ENCODE measurements around the gene ITGA2B. TPM values are rescaled to one million over a fixed set of nuclear protein-coding genes. Genes with fewer than 3 reads are reported as not detected.

ITGA2B gene
- total RNA-seq, 2 donors from 2014 or later, result 0.33 to 1.8 TPM

DNA sequence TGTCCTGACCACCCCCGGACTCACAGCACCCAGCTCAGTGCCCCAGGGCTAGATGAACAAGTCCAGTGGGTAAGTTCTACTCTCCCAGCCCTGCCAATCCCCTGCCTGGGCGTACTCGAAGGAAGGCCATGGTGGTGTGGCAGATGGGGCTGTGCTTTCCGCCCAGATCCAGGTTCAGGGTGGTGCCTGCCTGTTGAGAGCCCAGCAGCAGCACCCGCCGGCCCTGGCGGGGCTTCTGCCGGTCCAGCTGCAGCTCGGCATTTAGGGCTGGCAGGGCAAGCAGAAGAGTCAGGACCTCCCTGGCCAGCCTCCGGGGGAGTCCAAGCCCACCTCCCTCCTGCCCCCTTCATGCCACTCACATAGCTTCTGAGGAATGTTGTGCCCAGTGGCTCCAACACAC lies 9.6 kb downstream of the ITGA2B start:
- no peaks in the 10 kb centered on the region for H3K9me3 ChIP-seq
- intact Hi-C loops (cut with DNase I), result no loop called here
- H3K27me3 ChIP-seq, result no peaks in the 10 kb centered on the region
- WGBS, 2 donors, result 76% methylated on average over 10 of the region's 10 CpGs; no CpG with 5 or more reads in 1 of the 2 donors
- peaks cover 6% of the 10 kb centered on the region for H3K4me1 ChIP-seq
- no peak overlapping the region for H3K4me3 ChIP-seq
- TF ChIP-seq, protein P1, sequence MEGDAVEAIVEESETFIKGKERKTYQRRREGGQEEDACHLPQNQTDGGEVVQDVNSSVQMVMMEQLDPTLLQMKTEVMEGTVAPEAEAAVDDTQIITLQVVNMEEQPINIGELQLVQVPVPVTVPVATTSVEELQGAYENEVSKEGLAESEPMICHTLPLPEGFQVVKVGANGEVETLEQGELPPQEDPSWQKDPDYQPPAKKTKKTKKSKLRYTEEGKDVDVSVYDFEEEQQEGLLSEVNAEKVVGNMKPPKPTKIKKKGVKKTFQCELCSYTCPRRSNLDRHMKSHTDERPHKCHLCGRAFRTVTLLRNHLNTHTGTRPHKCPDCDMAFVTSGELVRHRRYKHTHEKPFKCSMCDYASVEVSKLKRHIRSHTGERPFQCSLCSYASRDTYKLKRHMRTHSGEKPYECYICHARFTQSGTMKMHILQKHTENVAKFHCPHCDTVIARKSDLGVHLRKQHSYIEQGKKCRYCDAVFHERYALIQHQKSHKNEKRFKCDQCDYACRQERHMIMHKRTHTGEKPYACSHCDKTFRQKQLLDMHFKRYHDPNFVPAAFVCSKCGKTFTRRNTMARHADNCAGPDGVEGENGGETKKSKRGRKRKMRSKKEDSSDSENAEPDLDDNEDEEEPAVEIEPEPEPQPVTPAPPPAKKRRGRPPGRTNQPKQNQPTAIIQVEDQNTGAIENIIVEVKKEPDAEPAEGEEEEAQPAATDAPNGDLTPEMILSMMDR (IDR thresholded peaks at IDR 0.05), result no peak
- TF ChIP-seq POLR2A (IDR thresholded peaks at IDR 0.05), result no peak
- no peak overlapping the region for H3K27ac ChIP-seq
- H3K36me3 ChIP-seq (replicated peaks in 1 of 2; ENCODE audit: insufficient read depth in 1 of 2, low read depth in 2 of 2), result no peaks in the 10 kb centered on the region
- DNase-seq (no peak), ATAC-seq (no peak)

DNA sequence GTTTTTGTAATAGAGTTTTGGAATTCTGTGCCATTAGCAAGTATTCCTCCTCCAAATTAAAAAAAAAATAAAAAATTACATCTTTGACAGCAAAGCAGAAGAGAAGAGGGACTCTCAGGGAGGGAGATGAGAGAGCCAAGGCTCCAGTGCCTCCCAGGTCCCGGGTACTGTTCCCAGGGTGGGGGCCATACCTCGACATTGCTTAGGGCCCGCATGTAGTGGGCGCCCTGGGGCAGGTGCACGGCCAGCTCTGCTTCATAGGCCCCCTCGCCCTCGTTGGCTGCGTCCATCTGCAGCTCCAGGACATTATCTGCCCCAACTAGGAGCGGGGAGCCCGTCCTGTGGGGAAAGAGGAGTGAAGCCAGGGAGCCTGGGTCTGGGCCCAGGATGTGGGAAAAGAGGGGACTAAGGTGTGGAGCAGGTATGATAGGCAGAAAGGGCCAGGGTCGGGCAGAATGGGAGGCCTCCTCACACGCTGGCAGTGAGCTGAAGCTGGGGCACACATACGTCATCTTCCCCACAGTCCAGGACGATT lies 11.2 kb downstream of the ITGA2B start:
- H3K36me3 ChIP-seq (replicated peaks in 1 of 2; ENCODE audit: insufficient read depth in 1 of 2, low read depth in 2 of 2), result no peaks in the 10 kb centered on the region
- no peaks in the 10 kb centered on the region for H3K9me3 ChIP-seq
- ATAC-seq (no peak), DNase-seq (no peak)
- TF ChIP-seq, protein P1 (IDR thresholded peaks at IDR 0.05), result no peak
- no peak for TF ChIP-seq POLR2A (IDR thresholded peaks at IDR 0.05)
- WGBS, 2 donors, result 82 to 84% methylated on average over 13 to 14 of the region's 14 CpGs
- H3K27me3 ChIP-seq, result no peaks in the 10 kb centered on the region
- intact Hi-C loops (cut with DNase I), result no loop called here
- H3K4me1 ChIP-seq, result no peaks in the 10 kb centered on the region
- no peak overlapping the region for H3K4me3 ChIP-seq
- H3K27ac ChIP-seq, result no peak overlapping the region

DNA sequence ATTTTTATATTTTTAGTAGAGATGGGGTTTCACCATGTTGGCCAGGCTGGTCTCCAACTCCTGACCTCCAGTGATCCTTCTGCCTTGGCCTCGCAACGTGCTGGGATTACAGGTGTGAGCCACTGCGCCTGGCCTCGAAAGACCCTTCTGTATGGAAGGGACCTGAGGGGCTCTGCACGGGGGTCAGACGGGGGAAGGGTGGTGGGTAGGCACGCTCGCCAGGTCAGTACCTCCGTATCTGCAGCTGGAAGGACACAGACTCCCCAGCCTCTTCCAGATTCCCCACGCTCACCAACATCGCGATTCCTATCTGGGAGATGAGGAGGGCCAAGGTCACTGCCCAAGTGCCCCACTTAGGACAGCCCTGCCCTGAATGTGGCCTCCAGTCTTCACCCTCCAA lies 12.7 kb downstream of the ITGA2B start:
- 60 to 63% methylated on average over 7 to 12 of the region's 12 CpGs for WGBS, 2 donors

DNA sequence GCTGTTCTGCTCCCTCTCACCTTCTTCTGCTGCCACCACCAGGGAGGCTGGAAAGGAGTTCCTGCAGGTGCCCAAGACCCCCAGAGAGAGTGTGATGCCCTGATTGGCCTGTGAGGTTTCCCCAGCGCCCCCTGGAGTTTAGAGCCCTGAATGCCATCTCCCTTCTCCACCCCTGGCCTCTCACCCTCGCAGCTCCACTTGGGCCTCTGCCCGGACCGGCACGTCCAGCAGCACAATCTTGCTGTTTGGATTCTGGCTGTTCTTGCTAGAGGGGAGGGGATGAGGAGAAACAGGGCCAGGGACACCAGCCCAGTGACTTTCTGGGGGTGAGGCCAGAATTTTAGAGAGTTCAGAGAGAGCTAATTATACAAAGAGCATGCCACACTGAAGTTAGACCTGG lies 13.3 kb downstream of the ITGA2B start:
- ATAC-seq (no peak), DNase-seq (no peak)
- Histone ChIP-seq H3K4me1 (no peaks in the 10 kb centered on the region), H3K4me3 (no peak overlapping the region), H3K36me3 (replicated peaks in 1 of 2; ENCODE audit: insufficient read depth in 1 of 2, low read depth in 2 of 2) (no peaks in the 10 kb centered on the region), H3K27ac (no peak overlapping the region), H3K9me3 (no peaks in the 10 kb centered on the region), H3K27me3 (no peaks in the 10 kb centered on the region)
- 8 to 11% methylated on average over 5 of the region's 5 CpGs for WGBS, 2 donors
- intact Hi-C loops (cut with DNase I), result no loop called here
- TF ChIP-seq POLR2A (IDR thresholded peaks at IDR 0.05), result no peak
- TF ChIP-seq, protein P1 (IDR thresholded peaks at IDR 0.05), result peak in 1 of 7 experiments; percentile 11

More for the DNA sequence above, 12.7 kb downstream of the ITGA2B start:
- TF ChIP-seq POLR2A (IDR thresholded peaks at IDR 0.05), result no peak
- TF ChIP-seq, protein P1 (IDR thresholded peaks at IDR 0.05), result no peak
- H3K27ac ChIP-seq, result no peak overlapping the region
- no peaks in the 10 kb centered on the region for H3K9me3 ChIP-seq
- H3K4me1 ChIP-seq, result no peaks in the 10 kb centered on the region
- no peak overlapping the region for H3K4me3 ChIP-seq
- no peaks in the 10 kb centered on the region for H3K27me3 ChIP-seq
- H3K36me3 ChIP-seq (replicated peaks in 1 of 2; ENCODE audit: insufficient read depth in 1 of 2, low read depth in 2 of 2), result no peaks in the 10 kb centered on the region
- DNase-seq (no peak), ATAC-seq (no peak)
- intact Hi-C loops (cut with DNase I), result no loop called here
